NCI-H526 treated with DMSO at 0.1 percent for 48 hours (cell line): ENCODE results near the gene PAPSS1.
"Not testable (repeated sequence)": the region's sequence is repeated elsewhere in the genome, so short reads cannot be mapped to it uniquely, and the experiment has no call there.

ENCODE experiments used
- DNase-seq: peaks from one replicate; lab custom pipeline; 2025; lab: John Stamatoyannopoulos, UW

Gene PAPSS1

DNA sequence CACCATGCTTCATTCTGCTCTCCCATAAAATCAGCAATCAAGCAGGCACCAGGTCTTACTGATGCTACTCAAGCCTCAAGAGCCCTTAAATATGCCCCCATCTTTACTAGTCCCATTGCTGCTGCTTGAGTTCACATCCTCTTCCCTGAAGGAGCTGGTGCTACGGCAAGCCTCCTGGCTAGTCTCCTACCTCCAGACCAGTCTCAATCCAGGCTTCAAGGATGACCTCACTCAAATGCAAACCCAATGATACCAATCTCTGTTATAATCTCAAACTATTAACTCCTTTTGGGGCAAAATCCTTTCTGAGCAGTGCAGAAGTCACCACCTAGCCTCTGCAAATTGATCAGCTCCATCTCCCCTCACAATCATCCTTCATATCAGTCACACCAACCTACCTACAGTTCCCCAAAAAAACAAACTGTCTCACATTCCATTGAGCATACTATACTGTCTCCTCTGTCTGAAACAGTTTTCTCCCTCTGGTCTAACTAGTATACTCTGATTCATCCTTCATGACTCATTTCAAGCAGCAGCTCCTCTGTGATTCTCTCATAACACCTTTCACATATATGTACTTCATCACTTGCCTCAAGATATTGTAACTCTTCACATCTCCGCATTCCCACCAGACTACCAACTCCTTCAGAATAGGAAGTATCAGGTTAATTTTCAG is 30.0 kb downstream of the PAPSS1 start:
- DNase-seq, result no peak

DNA sequence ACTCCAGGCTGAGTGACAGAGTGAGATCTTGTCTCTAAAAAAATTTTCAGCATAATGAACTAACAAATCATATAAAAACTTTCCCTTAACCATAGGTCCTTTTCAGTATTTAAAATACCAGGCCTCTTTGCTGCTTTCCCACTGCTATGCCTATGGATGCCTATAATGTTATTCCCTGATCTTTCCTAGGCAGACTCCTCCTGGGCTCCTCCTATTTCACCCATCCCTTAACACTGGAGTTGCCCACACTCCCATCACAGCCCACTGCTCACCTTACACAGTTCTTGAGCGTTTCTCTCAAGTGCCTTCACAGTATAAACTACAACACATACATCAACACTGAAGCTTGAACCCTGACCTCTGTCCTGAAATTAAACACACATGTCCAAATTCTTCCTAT is 31.6 kb downstream of the PAPSS1 start:
- no peak for DNase-seq

DNA sequence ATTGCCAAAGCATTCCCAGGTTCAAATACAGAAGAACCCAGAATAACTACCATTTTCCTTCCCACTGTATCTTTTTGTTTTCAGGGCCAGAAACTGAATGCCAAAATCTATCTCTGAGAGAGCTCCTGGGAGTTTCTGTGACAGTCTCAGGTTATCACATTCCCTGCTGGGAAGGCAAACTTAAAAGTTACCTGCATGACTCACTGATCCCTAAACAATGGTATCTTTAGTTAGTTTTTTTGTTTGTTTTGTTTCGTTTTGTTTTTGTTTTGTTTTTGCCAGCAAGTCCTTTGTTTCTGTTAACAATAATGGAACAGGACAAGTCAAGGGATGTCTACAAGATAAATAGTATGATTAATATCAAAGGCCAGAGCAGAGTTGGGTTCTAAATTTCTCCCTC is 34.3 kb downstream of the PAPSS1 start:
- DNase-seq, result no peak

DNA sequence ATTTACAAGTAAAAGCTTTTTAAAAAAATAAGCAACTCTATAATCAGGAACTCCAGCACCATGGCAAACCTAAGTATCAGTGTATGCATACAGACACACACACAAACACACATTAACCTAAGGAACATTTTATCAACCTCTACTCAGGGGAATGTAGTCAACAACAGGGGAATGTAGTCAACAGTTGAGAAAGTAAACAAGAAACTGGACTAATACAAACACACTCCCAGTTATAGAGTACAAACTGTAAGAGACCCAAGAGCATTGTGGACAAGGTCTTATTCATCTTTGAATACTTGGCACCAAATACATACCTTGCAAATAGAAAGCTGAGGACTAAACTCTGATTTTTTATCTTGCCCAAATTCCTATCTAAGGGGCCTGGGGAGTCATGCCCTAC is 36.2 kb downstream of the PAPSS1 start:
- DNase-seq, result no peak

DNA sequence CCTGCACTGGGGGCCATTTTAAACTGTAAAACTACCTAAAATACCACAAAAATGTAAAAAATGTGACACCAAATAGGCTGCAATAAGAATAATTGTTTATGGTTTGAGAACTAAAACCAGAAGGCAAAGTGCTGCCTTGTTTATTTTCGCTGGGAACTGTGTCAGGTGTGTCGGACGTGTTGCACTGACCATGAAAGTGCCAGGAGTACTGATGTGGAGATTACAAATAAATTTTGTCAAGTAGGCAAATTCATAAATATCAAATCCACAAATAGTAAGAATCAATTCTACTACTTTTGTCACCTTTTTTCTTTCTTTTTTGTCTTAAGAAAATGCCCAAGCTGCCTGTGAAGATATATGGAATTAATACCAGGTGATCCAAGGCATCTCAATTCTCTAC is 37.7 kb downstream of the PAPSS1 start:
- no peak for DNase-seq

DNA sequence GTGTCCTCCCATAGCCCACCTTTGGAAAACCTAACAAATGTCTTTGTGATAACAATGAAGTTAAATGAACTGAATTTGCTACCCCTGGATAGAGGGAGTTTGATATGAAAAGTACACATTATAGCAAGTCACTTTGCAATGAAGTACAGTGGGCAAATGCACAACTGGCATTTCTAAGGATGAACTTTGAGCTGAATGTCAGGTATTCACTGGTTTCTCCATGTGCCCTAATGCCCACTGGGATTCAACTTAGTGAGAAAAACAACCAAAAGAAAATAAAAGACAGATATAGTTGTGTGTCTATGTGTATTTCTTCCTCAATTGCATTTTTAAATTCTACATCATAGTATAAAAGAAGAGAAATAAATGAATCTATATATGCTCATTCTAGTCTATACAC is 51.0 kb downstream of the PAPSS1 start:
- no peak for DNase-seq

DNA sequence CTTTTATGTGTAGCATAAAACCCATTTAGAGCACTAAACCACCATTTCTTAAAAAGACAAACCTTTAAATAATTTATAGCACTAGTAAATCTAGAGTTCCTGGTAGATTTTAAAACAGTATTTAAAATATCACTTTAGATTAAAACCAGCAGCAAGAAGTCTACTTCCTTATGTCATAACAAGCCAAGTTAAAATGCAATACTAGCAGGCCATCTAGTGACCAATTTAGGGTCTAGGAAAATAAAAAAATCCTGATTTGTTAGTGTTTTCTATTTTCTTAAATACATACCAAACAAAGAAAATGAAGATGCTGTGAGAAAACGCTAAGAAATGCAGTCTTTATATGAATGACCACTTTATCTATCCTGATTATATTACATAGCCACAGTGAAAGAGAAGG is 53.9 kb downstream of the PAPSS1 start:
- DNase-seq, result peak; percentile 26

DNA sequence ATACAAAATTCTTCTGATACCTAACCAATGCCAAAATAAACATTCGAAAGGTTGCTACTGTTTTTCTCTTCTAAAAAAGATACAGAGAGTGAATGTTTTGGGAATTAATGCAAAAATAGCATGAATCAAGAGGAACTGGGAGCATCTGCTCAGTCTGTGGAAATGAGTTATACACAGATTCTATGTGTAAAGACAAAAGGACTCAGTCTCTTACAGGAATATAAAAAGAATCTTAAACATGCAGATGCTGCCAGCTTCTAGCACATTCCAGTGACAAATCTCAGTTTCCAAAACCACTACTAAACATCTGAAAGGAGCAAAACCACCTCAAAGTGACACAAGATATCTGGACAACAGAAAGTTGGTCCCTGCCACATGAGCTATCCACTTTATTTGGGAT is 55.0 kb downstream of the PAPSS1 start:
- DNase-seq, result no peak

DNA sequence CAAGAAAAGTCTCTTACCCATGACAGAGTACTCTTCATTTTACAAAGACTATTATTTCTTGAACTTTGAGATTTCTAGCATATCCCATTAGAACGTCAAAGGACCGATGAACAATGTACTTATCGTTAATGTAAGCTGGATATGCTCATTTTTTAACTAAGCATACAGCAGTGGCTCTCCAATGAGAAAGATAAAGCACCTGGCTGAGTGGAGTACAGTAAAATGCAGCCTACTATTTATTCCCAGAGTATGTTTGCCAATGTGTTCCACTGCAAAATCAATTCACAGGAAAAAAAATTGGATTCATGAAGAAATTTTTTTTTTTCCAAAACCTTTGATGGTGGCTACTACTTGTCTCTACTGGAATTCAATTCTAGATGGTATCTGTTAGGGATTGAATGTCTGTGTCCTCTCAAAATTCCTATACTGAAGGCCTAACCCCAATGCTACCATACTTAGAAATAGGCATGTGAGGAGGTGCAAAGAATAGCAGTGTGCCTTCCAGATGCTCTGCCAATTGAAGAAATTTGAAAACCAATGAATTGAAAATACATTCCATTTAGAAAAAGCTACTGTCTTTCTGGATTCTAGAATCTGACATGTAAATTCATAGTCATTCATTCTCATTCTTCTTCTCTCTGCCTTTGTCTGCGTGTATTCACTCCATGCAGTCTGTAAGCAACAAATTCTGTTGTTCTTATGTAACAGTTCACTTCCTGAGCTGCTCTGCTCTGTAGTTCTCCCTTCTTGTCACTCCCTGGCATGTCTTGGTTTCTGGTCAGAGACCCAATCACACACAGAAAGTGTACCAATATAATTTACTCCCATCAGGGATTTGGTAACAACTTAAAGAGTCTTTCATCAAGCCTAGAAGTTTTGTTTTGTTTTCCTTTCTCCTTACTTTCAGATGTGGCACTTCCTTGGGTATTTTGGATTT is 61.4 kb downstream of the PAPSS1 start:
- no peak for DNase-seq

DNA sequence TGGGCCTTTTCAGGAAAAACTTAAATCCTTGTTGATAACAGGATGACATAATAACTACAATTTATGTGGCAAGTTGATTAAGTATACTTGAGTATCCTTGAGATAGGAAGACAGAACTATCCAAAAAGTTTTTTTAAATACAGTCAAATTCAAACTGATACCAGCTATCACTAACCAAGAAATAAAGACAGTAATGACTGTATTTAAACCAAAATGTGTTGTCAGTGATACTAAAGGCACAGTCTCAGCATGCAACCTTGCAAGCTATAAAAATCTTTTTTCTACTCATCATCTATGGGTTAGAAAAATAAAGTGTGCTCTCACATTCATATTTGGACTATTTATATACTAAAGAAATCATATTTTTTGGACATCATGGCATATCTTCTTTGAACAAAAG is 64.7 kb downstream of the PAPSS1 start:
- DNase-seq, result no peak

DNA sequence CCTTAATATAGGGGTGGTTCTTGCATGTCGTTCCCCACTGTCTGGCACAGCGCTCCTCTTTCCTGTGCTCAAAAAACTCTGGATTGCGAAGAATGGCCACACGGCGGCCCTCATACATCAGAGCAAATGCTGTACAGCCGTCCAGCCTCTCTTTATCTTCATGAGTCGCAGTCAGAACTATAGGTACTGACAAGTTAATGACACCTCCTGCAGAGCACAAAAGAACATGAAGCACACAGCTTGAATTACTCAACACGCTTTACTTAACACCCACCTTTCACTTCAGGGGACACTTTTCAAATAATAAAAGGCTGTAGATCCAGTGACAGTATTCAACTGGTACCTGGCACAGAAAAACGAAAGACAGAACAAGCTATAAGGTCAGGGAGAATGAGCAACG is 65.3 kb downstream of the PAPSS1 start:
- DNase-seq, result no peak

DNA sequence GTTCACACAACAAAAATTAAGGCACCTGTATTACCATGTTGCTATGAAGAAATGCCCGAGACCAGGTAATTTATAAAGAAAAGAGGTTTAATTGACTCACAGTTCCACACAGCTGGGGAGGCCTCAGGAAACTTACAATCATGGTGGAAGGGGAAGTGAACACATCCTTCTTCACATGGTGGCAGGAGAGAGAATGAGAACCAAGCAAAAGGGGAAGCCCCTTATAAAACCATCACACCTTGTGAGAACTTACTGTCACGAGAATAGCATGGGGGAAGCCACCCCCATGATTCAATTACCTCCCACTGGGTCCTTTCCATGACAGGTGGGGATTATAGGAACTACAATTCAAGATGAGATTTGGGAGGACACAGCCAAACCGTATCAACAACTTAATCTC is 68.6 kb downstream of the PAPSS1 start:
- DNase-seq, result not testable (repeated sequence)

DNA sequence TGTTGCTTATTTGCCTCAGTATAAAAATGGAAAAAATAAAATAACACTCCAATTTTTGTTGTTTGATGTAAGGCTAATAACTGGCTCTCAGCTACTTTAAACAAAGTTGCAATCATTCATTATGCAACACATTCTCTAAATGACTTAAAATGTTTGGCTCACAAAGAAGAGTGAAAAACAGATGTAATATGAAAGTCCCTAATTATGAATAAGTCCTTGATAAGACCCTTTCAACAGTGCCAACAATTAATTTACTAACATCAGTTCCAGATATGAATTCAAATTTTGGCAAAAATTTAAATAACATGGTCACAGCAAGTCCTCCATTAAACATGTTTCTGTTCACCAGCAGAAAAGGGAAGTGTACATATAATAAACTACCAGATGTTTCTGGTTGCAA is 69.8 kb downstream of the PAPSS1 start:
- no peak for DNase-seq

DNA sequence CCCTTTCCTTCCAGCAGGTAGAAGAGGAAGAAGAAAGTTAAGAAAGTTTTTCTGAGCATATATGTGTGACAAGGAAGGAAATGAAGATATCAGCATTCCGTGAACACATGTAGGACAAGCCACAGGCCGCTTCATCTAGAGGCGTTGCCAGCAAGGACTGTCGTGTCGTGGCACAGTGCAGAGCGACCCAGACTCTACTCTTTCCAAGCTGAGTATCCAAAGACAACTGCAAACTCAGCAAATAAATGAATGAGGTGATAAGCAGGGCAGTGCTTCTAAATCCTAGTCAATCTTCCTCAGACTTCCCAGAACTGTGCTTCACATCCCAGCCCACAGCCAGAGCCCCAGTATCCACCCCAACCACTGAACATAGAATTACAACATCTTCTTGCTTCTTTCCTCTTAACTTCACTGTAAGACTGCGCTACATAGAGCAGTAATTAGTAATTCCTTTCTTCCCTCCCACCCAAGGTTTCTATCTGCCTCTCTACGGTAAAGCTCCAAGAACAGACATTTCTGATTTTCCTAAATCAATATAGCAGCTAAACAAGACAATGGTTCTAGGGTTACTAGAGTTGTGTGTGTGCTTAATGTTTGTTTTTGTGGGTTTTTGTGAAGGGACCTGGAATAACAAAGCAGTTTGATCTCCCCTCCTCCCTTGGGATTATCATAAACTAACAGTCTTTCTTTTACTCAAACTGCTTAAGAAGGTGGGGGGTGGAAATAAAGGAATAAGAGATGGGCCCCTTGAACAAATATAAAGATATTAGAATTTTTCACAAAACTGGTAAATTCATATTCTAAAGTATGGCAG is 71.6 kb downstream of the PAPSS1 start:
- peak; percentile 93 for DNase-seq

DNA sequence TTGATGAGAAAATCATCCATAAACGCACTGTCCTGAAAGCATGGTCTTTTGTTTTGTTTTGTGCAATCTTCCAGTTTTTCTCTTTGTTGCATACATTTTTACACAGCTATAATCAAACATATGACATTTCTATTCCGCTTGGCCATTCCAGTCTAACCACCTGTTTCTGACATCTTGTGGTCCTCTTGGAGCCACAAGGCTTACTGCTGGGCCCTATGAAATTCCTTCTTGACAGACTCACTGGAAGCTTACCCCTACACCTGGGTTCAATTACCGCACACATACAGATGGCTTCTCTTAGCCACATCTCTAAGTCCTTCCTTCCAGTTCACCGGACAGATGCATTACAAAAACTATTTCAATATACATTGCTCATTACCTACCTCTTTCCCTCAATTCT is 72.4 kb downstream of the PAPSS1 start:
- no peak for DNase-seq

DNA sequence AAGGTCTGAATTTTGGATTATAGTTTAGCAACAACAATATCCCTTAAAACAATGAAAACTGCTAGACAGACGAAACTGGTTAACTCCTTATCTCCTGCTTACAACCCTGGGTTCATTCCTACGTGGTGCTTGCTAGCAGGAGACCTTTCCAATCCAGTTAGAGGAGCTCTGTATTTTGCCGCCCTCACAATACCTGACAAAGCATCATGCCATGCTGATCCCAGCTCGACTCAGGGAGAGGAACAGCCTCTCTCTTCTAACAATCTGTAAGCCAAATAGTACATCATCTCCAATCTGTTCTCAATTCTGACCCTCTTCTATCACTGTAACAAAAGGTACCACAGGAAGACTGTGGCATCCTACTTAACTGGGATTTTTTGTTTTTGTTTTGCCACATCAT is 74.4 kb downstream of the PAPSS1 start:
- DNase-seq, result no peak

DNA sequence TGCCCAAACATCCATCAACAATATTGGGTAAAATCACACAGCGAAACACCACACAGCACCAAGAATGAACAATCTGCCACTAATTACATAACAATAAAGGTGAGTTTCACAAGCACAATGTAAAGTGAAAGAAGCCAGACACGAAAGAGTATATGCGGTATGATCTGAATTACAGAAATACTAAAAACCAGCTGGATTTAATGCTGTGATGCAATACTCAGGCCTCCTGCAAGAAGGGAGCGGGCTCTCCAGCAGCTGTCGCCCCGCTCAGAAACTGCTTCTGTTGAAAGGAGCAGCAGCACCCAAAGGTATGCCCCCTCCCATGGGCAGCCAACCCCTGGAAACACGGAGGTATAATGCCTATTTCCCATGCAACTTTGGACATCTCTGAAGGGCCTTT is 77.0 kb downstream of the PAPSS1 start:
- no peak for DNase-seq

DNA sequence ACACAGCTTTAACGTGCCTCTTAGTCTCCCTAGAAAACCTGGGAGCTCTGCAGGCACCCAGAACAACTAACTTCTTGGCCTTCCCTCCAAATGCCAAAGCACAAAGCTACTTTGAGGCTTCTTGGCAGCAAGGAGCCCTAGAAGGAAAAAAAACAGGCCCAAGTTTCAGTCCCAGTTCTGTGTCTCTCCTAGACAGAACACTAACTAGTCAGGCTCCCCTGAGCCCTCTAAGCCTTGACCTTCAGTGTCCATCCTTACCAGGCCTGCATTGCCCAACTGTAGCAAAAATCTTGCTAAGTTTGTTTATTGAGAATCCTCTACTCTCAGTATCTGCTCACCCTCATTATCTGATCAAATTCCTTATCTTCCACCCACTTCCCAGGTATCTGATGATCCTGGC is 79.2 kb downstream of the PAPSS1 start:
- DNase-seq, result no peak

DNA sequence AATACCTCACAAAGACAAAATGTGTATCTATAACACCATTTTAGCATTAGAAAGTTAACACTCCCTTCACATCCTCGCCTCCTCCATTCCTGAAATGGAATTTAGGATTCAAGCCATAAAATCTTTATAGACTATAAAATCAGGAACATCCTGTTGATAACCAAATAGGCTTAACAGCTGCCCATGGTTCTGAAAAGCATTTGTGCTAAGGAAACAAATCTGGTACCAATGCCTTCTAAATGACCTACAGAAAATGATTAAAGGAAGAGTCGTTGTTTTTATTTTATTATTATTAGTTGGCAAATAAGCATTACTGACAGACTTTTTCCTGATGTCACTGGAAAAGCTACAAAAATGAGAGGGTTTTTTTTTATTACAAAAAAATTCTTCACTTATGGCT is 79.8 kb downstream of the PAPSS1 start:
- DNase-seq, result no peak

DNA sequence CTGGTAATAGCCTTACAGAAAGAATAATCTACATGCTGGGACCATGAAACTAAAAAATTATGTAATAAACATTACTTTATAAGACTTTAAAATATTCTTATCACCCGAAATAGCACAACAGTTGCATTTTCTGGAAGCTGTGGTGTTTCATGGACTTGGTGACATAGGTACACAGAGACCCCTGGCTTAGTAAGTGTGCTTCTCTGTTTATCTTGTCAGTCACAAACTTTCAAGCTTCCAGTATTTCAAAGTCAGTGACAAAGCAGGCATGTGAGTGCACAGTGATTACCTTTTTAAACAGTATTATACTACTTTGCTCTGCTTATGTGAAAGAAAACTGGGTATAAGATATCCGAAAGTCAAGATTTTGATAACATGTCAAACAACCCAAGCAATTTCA is 84.3 kb downstream of the PAPSS1 start:
- DNase-seq, result no peak

DNA sequence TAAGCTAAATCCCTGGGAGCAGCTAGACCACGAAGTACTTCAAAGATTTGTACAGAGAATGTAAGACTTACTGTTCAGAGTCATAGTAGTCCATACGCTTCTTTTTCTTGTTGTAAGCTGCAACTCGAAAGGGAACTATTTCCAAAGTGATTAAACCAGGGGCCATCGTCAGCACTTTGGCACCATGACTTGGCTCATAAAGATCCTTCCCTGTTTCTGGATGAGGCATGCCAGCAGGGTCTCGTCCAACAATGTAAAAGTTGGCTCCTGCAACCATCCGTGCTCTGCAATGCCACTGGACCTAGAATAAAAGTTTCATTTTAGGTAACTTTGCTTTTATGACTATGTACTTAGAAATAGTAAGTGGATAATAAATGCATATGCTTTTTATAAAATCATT is 88.5 kb downstream of the PAPSS1 start:
- DNase-seq, result no peak

DNA sequence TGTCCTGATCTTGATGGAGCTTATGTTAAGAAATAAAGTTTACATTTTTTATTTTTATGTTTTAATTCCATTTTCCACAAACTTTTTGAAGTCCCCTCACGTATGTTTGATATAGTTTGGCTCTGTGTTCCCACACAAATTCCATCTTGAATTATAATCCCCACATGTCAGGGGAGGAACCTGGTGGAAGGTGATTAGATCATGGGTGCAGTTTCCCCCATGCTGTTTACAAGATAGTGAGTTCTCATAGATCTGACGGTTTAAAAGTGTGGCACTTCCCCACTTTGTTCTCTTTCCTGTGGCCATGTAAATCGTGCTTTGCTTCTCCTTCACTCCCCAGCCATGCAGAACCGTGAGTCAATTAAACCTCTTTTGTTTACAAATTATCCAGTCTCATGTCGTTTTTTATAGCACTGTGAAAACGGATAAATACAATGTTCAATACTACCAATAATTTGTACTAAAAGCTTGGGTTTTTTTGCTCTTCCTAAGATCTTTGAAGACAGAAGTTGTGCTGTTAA is 89.8 kb downstream of the PAPSS1 start:
- no peak for DNase-seq

DNA sequence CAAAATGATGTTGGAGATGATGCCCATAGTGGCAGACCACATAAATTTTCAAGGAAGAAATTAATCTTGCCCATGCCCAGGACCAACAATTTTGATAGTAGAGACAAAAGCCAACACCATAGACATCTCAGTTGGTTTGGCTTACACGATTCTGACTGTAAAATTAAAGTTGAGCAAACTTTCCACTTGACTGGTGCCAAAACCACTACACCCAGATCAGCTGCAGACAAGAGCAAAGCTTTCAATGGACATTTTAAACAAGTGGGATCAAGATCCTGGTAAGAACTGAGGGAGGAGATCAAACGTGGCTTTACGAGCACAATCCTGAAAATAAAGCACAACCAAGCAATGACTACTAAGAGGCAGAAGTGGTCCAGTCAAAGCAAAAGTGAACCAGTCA is 90.7 kb downstream of the PAPSS1 start:
- no peak for DNase-seq
